NOMO-1 (cell line): Measurements from ENCODE around the gene COX5A.
"Not testable (repeated sequence)": the region's sequence is repeated elsewhere in the genome, so short reads cannot be mapped to it uniquely, and the experiment has no call there.

Experiments used
- DNase-seq, 2 experiments: peaks; one replicate each; lab custom pipeline; 2025; ENCODE audit not compliant: unreplicated experiment in 2 of 2; lab: John Stamatoyannopoulos, UW

The COX5A gene

DNA sequence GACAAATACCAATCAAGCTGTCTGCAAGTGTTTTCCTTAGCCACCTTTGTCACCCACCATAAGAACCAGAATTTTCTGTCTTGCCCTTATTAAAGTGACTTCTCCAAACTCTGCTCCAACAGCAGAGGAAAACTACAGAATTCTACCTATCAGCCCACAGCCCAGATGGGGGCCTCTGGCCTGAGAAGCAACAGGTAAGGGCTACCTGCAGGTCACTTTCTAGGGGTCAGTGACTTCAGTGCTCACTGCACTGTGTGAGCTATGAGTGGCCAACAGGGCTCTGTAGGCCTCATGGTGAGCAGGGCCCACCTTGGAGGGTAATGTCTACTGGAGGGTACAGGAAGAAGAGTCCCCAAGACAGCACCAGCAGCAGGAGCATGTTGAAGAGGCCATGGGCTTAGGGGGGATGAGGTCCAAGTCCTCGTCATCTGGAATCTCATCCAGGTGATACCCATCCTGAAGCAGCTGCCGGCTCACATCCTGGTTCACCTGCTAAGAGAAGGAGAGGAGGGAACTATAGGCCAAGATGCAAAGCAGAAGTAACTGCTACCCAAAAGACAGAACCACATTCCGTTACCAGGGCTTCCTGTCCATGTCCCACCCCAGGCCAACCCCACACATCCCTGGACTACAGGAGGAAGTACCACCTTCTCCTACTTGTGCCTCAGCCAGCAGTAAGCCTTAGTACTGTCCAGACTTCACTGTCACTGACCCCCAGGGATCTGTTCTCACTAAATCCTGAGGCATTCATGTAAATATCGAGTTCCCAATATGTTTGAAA is 35.4 kb downstream of the COX5A start:
- no peak for DNase-seq

DNA sequence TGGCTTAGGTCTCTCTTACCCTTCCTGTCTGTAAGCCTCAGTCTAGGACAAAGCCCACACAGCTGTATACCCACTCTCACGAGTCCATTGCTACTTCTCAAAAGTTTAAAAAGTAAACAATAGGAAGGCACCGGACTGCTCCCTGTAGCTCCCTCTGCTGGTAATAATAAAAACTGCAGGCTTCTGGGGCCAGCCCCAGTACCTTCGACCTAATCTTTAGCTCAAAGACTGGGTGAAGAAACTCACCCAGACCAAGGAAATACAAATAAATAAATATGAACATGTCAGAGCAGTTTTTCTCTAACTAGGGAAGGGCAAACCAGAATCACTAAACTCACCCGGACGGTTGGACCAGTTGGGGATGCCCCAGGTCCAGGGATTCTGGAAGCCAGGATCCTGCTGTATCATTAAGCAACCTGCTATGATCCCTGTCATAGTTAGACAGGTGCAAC is 36.2 kb downstream of the COX5A start:
- DNase-seq: peak; percentile 47 to 61

DNA sequence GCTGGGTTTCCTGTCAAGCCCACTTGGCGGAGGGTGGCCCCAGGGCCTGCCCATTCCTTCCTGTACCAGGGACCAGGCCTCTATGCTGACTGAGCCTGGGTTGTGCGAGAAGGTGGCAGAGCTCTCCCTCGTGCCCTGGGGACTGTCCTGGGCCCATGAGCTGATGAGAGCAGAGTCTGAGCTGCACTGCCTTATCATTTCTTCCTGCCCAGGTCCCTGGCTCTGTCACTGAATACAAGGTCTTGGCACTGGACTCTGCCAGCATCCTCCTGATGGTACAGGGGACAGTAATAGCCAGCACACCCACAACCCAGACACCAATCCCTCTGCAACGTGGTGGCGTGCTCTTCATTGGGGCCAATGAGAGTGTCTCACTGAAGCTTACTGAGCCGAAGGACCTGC is 40.6 kb downstream of the COX5A start:
- no peak for DNase-seq

DNA sequence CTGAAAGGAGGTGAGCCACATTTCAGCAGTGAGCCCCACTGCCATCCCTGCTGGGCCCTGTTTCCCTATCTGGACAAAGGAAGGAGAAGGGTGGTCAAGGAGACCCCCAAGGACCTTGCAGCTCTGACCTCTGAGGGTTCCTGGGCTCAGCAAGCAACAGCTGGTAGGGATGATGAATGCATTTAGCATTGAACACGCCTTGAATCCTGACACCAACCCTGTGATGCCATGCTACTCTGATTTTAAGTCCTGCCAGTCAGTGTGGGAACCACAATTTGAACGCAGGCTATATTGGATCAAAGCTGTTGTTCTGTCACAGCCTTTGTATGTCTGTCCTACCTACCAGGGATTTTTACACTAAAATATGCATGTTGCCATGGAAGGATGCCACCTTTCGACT is 41.6 kb downstream of the COX5A start:
- no peak for DNase-seq

DNA sequence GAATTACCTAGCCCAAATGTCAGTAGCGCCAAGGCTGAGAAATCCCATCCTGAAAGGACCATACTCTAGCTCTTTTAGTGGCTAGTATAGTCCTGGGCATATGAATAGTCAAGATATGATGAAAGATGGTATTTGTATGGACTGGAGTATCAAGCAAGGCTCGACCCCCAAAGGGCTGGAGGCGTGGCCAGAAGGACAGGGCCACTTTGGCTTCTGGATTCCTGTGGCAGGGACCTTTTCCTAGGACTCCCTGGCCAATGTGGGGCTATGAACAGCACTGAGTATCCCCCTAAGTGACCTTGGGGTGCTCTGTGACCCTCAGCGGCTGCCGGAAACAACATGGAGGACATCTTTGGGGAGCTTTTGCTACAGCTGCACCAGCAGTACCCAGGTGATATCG is 42.0 kb downstream of the COX5A start:
- no peak for DNase-seq

DNA sequence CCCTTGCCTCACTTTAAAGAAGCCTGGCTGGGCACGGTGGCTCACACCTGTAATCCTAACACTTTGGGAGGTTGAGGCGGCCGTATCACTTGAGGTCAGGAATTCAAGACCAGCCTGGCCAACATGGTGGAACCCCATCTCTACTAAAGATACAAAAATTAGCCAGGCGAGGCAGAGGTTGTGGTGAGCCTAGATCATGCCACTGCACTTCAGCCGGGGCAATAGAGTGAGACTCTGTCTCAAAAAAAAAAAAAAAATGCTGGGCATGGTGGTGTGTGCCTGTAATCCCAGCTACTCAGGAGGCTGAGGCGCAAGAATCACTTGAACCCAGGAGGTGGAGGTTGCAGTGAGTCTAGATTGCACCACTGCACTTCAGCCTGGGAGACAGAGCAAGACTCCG is 43.5 kb downstream of the COX5A start:
- not testable (repeated sequence) for DNase-seq

DNA sequence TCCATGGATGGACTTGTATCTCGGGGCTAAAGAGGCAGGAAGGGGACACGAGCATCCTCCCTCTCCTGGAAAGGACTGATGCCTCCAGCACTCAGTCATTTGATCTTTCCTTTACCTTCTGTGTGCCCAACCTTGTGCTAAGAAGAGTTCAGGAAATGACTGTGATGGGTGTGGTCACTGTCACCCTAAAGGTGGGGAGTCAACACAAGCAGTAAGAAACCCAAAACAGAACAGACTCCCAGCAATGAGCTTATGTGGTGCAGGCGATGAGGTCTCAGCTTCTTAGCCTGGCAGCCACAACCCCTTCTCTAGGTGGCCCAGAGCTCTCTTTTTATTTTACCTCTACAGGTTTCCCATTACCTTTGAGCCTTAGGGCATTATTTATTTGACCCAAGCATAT is 44.2 kb downstream of the COX5A start:
- no peak for DNase-seq

DNA sequence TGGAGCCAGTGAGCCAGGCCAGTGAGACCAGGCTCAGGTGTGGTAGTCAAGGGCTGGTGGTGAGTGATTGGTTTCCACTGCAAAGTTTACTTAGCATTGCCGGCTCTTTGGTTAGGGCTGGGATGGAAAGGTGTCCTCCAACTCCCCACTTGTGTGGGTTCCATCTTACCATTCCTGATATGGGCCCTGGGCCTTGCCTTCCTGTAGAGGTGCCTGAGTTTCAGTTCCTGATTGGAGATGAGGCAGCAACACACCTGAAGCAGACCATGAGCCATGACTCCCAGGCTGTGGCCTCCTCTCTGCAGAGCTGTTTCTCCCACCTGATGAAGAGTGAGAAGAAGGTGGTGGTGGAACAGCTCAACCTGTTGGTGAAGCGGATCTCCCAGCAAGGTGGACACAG is 44.9 kb downstream of the COX5A start:
- no peak for DNase-seq

DNA sequence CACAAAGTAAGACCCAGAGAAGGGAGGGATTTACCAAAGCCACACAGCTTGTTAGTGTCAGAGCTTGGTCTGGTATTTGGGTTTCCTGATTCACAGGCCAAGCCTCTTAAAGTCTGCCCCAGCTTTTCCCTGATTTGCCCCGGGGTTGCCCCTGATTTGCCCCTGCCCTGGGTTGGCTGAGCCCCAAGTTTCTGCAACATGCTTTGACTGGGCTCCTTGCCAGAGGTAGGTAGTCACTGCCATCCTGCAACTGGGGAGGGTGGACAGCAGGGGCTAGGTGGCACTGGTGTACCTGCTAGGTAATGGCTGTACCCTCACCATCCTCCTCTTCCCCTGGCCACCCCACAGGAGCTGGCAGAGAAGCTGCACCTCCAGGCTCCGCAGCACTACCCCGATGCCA is 45.6 kb downstream of the COX5A start:
- no peak for DNase-seq

DNA sequence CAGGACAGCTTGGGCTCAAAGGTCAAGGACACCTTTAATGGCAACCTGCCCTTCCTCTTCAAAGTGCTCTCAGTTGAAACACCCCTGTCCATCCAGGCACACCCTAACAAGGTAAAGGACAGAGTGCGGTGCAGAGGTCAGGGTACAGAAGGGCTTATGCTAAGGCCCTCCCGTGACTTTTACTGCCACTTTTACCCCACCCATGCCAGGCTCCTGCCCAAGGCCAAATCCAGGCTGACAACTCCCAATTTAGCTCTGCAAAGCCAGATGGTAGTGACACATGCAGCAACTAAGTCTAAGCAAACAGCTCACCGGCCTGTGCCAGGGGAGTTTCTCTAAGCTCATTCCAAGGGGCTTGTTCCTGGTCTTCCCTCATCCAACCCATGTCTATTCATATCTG is 46.4 kb downstream of the COX5A start:
- no peak for DNase-seq

DNA sequence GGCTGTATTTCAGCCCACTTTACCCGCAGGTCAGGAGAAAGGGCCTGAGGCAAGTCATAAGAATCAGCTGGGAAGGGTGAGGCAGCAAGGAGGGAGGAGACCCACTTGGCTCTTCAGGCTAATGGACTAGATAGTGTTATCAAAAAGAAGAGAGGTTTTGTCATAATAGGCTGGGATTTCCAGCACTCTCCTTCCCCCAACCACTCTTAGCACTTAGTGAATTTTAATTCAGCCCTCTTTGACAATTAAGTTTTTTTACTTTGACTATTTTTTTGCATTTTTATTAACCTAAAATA is 47.3 kb downstream of the COX5A start:
- DNase-seq: no peak

DNA sequence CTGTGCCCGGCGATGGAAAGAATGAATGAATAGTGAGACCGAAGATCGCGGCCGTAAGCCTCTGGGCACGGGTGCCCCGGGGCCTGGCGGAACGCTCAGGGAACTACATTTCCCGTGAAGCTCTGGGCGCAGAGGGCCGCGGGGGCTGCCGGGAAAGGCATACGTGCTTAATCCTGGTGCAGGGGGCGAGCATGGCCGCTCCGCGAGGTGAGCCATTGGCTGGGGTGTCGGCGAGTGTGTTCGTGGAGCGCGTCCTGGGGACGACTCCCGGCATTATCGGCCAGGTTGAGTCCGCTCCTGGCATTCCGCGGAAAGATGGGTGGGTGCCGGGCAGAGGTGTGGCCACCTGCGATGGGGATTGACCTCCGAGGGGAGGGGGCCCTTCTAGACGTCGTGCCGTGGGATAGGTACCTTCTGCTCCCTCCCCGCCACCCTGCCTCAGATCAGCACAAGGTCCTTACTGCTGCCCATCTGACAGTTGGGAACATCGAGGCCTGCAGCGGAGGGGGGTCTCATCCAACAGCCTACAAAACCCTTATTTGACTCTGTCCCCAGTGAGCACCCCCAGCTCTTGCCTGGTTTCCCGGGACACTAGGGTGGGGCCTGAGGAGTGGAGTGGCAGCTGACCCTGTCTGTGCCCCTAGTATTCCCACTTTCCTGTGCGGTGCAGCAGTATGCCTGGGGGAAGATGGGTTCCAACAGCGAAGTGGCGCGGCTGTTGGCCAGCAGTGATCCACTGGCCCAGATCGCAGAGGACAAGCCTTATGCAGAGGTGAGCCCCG is 47.8 kb downstream of the COX5A start, which contains the start of gene MPI:
Gene MPI, plus strand, starts transcription at position 160 of the 782 bp plus-strand sequence. Its CDS starts 32 bp downstream, at position 192.
- DNase-seq: peak; percentile 84 to 89

DNA sequence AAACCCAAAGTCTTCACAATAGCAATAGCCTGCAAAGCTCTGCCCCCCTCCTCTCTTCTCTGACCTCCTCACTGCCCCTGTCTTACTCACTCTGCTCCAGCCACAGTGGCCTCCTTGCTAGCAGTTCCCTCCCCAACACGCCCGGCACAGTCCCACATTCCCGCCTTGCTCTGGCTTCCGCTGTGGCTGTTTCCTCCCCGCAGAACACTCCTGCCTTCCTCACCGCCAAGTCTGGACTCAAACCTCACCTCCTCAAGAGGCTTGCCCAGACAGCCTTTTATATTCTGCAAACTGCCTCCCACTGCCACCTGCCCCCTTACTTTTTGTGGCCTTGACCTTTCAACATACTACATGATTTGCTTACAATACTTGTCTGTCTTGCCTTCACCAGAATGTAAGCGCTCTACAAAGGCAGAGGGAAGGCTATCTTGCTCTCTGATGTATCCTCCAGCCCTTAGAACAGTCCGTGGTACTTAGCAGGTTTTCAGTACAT is 48.4 kb downstream of the COX5A start:
- no peak for DNase-seq

DNA sequence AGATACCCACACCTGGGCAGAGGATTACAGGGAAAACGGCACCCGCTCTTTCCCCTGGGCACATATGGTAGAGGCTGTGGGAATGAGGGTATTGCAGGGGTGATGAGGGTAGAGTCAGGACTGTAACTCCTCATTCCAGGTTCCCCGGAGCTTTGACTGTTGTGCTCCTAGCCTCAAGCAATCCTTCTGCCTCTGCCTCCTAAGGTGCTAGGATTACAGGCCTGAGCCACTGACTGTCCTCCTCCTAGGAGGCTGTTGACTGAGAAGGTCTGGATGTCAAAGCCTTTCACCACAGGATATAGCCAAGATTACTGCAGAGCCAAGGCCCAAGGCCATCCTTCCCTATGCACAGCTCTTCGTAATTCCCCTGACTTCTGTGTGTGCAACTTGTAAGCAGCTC is 49.2 kb downstream of the COX5A start:
- no peak for DNase-seq

DNA sequence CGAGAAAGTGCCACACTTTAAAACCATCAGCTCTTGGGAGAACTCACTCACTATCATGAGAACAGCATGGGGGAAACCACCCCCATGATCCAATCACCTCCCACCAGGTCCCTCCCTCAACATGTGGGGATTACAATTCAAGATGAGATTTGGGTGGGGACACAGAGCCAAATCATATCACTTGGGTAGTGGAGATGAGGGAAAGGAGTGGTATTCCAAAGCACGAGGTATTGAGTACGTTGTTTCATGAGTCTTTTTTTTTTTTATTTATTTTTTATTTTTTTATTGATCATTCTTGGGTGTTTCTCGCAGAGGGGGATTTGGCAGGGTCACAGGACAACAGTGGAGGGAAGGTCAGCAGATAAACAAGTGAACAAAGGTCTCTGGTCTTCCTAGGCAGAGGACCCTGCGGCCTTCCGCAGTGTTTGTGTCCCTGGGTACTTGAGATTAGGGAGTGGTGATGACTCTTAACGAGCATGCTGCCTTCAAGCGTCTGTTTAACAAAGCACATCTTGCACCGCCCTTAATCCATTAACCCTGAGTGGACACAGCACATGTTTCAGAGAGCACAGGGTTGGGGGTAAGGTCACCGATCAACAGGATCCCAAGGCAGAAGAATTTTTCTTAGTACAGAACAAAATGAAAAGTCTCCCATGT is 50.2 kb downstream of the COX5A start:
- DNase-seq: not testable (repeated sequence)

DNA sequence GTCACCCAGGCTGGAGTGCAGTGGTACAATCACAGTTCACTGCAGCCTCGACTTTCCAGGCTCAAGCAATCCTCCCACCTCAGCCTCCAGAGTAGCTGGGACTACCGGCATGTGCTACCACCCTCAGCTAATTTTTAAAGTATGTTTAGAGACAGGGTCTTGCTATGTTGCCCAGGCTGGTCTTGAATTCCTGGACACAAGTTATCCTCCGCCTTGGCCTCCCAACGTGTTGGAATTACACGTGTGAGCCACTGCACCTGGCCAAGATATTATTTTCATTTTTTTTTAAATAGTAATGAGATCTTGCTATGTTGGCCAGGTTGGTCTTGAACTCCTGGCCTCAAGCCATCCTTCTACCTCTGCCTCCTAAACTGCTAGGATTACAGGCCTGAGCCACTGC is 52.4 kb downstream of the COX5A start:
- DNase-seq: no peak

DNA sequence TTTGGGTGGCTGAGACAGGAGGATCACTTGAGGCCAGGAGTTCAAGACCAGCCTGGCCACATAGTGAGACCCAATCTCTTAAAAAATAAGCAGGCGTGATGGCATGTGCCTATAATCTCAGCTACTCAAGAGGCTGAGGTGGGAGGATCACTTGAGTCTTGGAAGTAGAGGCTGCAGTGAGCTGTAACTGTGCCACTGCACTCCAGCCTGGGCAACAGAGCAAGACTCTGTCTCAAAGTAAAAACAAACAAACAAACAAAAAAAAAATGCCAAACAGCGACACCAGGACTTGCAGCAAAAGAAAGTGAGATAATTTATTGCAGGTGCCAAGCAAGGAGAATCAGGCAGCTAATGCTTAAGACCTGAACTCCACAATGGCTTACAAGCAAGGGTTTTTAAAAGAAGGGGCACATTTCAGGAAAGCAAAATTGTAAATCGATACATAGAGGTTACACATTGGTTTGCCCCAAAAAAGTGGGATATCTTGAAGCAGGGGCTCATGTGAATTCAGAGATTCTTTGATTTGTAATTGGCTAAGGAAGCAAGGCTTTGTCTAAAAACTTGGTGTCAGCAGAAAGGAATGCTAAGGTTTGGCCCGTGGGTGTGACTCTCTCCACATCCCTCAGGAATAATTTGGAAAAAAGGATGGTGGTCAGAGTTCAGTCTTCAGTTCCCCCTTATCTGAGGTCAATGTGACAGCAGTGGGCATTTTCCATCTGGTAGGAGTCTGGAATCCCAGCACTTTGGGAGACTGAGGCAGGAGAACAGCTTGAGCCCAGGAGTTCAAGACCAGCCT is 53.2 kb downstream of the COX5A start:
- no peak for DNase-seq

DNA sequence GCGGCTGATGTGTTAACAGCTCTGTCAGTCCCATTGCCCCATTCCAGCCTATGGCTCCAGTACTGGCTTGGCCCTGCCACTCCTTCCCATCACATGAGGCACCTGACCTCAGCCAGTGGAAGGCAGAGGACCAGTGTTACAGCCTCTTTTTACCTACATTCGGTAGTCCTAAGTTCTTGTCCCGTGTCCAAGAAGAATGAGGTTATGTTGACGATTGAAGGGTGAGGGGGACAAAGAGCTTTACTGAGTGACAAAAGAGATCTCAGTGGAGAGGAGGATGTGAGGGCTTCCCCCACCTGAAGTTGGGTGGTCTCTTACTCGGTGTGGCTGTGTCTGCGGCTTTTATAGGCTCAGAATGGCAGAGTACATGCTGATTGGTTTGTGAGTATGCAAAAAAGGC is 55.3 kb downstream of the COX5A start:
- DNase-seq: no peak

DNA sequence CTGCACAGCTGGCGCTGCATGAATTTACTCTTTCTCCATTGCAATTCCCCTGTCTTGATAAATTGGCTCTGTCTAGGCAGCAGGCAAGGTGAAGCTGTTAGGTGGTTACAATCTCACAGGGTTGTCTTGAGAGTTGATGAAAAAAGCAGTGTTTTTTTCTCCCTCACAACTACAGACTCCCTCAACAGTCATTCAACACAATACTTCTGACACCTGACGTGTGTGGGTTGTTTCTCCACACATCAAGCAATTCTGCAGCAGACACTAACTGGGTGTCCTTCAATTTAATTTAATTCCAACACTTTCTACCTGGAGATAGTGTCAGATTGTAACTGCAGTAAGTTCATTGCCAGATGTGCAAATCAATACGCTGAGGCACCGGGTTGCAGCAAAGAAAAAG is 59.6 kb downstream of the COX5A start:
- DNase-seq: no peak

DNA sequence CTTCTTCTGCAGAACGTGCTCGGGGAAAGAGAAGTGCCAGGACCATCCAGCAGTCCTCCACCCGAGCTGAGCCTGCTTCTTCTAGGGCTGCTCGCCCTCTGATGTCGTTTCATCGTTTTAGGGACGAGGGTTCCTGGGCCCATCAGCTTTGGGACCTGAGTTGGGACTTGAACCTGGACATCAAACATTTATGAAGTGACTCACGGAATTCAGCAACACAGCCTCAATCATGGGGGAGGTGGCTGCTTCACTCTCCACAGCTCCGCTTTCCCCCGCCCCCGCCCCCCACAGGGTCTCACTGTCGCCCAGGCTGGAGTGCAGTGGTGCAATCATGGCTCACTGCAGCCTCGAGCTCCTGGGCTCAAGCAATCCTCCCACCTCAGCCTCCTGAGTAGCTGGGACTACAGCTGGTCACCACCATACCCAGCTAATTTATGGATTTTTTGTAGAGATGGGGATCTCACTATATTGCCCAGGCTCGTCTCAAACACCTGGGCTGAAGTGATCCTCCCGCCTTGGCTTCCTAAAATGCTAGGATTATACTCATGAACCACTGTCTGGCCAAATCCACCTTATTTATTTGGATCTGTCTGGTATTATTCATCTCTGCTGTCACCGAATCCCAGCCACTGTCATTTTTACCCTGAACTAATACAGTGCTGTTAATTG is 64.0 kb downstream of the COX5A start:
- peak in 1 of 2 experiments; percentile 17 for DNase-seq
